GM20431 (cell line): ENCODE measurements around the gene BCL7C.
"Not testable (repeated sequence)": the region's sequence is repeated elsewhere in the genome, so short reads cannot be mapped to it uniquely, and the experiment has no call there.

Experiments
- in situ Hi-C: fragments of 300-500 bp; cut with MseI, MboI; formaldehyde crosslinking; loops from one replicate; pipeline ENCODE4 v1.15.0; 2020; ENCODE audit warnings: low sequenced_read_pairs; ENCODE audit not compliant: unreplicated experiment

Gene BCL7C

GRCh38 chr16:30896261-30896888, 2.5 kb upstream of the BCL7C start, which contains the start of gene CTF1:
Gene CTF1 (plus strand): TSS chr16:30896614. CDS start chr16:30896644, 30 bp downstream.
- in situ Hi-C loops: no loop called here

DNA sequence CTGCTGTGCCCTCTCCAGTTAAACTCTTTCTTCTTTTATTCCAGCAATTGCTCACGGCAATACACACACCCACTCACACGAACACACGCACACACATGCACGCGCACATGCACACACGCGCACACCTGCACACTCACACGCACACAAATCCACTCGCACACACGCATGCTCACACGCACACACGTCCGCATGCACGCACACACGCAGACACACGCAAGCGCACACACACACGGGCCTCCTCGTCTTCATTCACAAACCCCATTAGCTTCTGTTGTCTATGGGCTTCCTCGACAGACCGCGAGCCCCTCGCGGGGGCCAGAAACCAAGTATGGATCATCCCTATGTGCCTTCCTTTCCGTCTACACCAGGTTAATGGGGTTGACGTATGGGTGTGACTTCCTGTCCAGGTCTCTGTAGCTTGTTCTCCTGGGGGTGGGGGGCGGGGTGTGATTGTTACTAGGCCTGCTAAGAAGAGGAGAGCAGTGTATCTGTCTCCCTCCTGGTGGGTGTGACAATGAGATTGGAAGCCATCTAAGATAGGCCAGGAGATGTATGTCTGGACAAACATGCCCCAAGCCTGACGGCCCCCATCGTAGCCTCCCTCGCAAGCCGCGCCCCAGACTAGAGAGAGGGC, 1.9 kb upstream of the BCL7C start:
- in situ Hi-C loops: no loop called here

DNA sequence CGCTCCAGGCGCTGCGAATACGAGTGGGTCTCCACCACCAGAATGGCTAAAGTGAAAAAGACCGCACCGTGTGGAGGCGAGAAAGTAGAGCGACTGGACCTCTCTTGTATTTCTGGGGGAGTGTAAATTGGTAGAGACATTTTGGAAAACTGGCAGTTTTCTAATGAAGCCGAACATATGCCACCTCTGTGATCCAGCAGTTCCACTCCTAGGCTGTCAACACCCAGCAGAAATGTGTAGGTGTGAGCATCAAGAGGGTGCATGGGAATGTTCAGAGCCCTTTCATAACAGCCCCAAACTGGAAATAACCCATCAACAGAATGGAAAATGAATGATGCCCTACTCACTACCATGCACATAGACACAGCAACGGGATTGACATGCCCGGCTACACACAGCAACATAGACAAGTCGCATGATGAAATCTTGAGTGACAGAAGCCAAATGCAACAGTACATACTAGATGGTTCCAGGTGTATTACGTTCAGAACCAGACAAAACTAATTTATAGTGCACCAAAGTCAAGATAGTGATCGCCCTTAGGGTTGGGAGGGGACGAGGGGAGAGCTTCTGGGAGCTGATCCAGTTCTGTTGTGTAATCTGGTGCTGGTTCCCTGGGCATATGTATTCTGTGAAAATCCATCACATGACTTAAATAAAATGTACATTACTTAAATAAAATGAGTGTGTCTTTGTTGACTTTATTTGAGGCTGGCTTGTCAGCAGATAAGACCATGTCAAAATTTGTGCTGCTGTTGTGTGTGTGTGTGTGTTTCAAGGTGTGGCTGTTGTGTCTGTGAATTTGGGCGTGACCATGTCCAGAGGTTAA, 877 bp upstream of the BCL7C start:
- in situ Hi-C loops: no loop called here

DNA sequence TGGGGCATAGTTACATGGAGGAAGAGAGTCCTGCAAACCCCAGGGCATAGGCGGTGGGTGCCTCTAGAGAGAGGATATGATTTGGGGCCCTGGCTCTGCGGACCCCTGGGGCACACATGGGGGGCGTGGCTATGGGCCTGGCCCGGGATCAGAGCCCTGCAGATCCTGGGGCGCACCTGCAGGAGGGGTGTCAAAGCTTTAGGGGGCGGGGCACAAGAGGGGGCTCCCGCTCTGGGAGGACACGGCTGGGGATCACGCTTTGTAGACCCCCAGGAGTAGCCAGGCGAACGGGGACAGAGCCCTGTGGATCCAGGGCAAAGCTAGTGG, 497 bp downstream of the BCL7C start:
- in situ Hi-C loops: no loop called here

GRCh38 chr16:30892670-30893416, 1.0 kb downstream of the BCL7C start:
- in situ Hi-C loops: no loop called here

GRCh38 chr16:30891043-30891823, 2.6 kb downstream of the BCL7C start:
- in situ Hi-C loops: not testable (repeated sequence)

DNA sequence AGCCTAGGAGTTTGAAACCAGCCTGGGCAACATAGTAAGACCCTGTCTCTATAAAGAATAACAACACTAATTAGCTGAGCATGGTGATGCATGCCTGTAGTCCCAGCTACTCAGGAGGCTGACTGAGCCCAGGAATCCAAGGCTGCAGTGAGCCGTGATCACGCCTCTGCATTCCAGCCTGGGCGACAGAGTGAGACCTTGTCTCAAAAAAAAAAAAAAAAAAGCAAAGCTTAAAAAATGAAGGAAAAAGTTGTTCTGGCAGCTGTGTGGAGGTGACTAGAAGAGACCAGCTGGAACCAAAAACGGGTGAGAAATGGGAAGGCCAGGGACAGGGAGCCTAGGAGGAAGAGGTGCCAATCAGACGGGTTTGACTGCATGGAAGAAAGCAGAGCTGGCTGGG, 4.2 kb downstream of the BCL7C start:
- in situ Hi-C loops: no loop called here

- in situ Hi-C loops: no loop called here
These were observed 4.9 kb downstream of the BCL7C start for GRCh38 chr16:30888856-30889499.

- in situ Hi-C loops: no loop called here
These were observed 6.0 kb downstream of the BCL7C start for GRCh38 chr16:30887927-30888326.

DNA sequence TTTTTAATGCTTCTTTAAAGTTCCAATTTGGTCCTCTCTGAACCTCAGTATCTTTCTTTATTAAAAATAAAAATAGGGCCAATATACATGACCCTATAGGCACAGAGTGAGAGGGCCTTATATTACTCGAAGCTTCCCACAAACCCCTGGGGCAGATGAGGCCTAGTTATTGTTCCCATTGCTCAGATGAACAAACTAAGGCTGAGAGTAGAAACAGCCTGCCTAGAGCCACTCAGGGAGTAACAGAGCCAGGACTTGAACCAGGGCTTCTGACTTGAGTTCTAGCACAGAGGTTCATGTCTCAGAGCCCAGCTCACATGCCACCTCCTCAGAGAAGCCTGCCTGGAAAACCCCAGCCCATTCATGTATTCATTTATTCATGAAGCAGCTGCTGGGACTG, 7.7 kb downstream of the BCL7C start:
- in situ Hi-C loops: no loop called here

DNA sequence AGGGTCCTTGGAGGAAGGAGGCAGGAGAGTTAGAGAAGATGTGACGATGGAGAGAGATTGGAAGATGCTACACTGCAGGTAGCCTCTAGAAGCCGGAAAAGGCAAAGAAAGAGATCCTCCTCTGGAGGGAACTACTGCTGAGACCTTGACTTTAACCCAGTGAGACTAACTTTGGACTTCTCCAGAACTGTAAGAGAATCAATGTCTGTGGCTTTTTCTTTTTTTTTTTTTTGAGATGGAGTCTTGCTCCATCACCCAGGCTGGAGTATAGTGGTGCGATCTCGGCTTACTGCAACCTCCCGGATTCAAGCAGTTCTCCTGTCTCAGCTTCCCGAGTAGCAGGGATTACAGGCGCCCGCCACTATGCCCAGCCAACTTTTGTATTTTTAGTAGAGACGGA, 8.7 kb downstream of the BCL7C start:
- in situ Hi-C loops: no loop called here

- in situ Hi-C loops: no loop called here
These were observed 9.1 kb downstream of the BCL7C start for GRCh38 chr16:30884760-30885159.

GRCh38 chr16:30882429-30883310, 11.2 kb downstream of the BCL7C start:
- in situ Hi-C loops: no loop called here

GRCh38 chr16:30876867-30877266, 17.0 kb downstream of the BCL7C start:
- in situ Hi-C loops: no loop called here

DNA sequence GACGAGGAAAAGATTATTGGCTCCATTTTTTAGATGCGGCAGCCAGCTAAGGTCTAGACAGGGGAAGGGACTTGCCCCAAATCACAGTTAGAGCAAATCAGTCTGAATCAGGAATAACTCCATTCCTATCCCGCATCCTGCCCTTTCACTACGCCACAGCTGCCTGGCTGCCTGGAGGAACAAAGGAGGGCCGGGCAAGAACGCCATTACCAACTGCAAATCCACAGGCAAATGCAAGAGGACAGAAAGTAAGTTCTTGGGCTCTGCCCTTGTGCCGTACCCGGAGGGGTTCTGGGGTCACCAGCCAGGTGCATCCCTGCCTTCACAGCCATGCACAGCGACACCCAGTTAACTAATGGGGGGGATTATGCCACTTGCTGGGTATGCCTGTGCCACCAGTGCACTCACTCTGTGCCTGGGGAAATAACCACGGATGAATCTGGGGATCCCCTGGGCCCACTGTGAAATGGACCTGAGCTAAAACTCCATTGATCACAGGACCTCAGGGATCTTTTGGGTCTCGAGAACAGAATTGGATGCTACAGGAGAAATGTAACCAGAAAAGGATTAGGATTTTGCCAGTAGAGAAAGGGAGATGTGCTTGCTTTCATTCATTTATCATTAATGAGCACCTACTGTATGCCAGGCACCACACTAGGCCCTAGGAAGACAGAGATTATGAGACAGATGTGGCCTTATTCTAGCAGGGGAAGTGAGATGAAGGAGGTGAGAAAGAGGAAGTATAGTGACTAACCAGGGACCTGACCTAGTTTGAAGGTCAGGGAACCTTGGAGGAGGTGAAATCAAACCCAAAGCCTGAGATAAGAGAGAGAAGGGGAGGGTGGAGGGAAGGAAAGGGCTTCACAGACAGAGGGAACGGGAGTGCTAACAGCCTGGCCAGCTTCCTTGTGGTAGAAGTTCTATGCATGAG, 17.7 kb downstream of the BCL7C start:
- in situ Hi-C loops: no loop called here

- in situ Hi-C loops: no loop called here
These were observed 18.8 kb downstream of the BCL7C start for GRCh38 chr16:30874821-30875717.
